Measurements from ENCODE around the gene ATXN7.

The ATXN7 gene

GRCh38 chr3:64031540-64032508 lies 168.2 kb downstream of the ATXN7 start:
- no peak for DNase-seq
- no peaks in the 10 kb centered on the region for H3K36me3 Mint-ChIP-seq
- H3K27me3 Mint-ChIP-seq: peaks cover 32% of the 10 kb centered on the region
- H3K27ac Mint-ChIP-seq: no peak overlapping the region
- no peak overlapping the region for H3K4me3 Mint-ChIP-seq
- no peaks in the 10 kb centered on the region for H3K9me3 Mint-ChIP-seq
- CTCF ChIA-PET: interaction anchor here (0.8 to 3.6 kb wide), 5 partner anchors 8 to 453 kb away, joined by 3 to 32 read pairs (median 8); no protein-coding TSS in a partner anchor
- H3K4me1 Mint-ChIP-seq: peaks cover 6% of the 10 kb centered on the region

GRCh38 chr3:64033069-64033468 lies 169.4 kb downstream of the ATXN7 start:
- H3K27ac Mint-ChIP-seq: no peak overlapping the region
- CTCF ChIA-PET: interaction anchor here (0.6 to 1.6 kb wide), 2 partner anchors 10 to 366 kb away, joined by 3 read pairs; partner anchors contain the start of gene PSMD6
- no peak overlapping the region for H3K4me3 Mint-ChIP-seq
- peaks cover 6% of the 10 kb centered on the region for H3K4me1 Mint-ChIP-seq
- no peaks in the 10 kb centered on the region for H3K36me3 Mint-ChIP-seq
- H3K27me3 Mint-ChIP-seq: peaks cover 35% of the 10 kb centered on the region
- H3K9me3 Mint-ChIP-seq: no peaks in the 10 kb centered on the region
- DNase-seq: no peak

GRCh38 chr3:64037084-64037483 lies 173.4 kb downstream of the ATXN7 start:
- H3K27me3 Mint-ChIP-seq: peaks cover 17% of the 10 kb centered on the region
- no peaks in the 10 kb centered on the region for H3K9me3 Mint-ChIP-seq
- H3K36me3 Mint-ChIP-seq: no peaks in the 10 kb centered on the region
- no peaks in the 10 kb centered on the region for H3K4me1 Mint-ChIP-seq
- DNase-seq: no peak
- CTCF ChIA-PET: no interaction called here
- no peak overlapping the region for H3K27ac Mint-ChIP-seq
- H3K4me3 Mint-ChIP-seq: no peak overlapping the region

DNA sequence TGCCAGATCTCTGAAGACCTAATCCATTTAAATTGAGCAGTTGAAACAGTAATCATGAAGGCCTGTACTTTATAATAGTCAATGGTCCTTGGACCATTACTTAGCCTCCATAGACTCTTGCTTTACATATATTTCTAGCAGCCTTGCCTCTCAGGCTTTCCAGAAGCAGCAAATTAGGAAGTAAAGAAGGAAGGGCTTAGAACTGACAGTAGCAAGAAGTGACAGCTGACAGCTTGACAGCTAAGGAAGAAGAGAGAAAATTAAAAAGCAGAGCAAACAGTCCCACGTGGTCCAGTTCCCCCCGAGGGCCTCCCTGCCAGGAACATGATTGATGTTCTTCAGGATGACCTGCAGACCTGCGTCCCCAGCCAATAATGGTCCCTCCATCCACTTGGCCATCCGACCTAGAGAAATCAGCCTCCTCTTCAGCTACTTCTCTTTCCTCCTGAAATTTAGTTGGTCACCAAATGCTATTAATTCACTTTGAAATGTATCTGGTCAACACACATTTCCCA lies 174.6 kb downstream of the ATXN7 start:
- Mint-ChIP-seq H3K27me3 (peaks cover 15% of the 10 kb centered on the region), H3K36me3 (no peaks in the 10 kb centered on the region), H3K4me3 (no peak overlapping the region), H3K27ac (no peak overlapping the region), H3K9me3 (no peaks in the 10 kb centered on the region), H3K4me1 (no peaks in the 10 kb centered on the region)
- DNase-seq: no peak
- CTCF ChIA-PET: interaction anchor here (1.1 to 1.5 kb wide), 3 partner anchors 41 to 446 kb away, joined by 3 to 5 read pairs (median 3); no protein-coding TSS in a partner anchor

DNA sequence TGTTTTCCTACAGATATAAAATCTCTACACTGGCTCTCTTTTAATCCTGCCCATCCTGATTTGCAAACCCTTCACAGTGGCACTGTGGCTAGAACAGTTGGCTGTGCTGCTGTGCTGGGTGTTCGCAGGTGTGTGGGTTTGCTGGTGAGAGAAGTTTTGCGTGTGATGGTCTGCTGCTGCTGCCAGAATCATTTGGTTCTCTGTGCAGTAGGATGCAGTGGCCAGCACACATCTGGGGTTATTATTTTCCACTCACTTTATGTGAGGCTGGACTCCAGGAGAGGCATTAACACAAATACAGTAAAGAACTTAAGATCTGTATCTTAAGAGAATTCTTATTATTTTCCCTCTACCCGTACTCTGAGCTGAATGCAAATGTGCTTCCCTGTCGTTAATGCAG lies 175.7 kb downstream of the ATXN7 start:
- H3K4me3 Mint-ChIP-seq: no peak overlapping the region
- no peaks in the 10 kb centered on the region for H3K9me3 Mint-ChIP-seq

GRCh38 chr3:64039981-64040733 lies 176.5 kb downstream of the ATXN7 start:
- H3K4me3 Mint-ChIP-seq: no peak overlapping the region
- H3K9me3 Mint-ChIP-seq: no peaks in the 10 kb centered on the region
- H3K36me3 Mint-ChIP-seq: no peaks in the 10 kb centered on the region
- H3K27me3 Mint-ChIP-seq: peaks cover 19% of the 10 kb centered on the region
- H3K27ac Mint-ChIP-seq: no peak overlapping the region
- no peak for DNase-seq
- CTCF ChIA-PET: interaction anchor here (1.1 to 1.5 kb wide), 2 partner anchors 9 to 10 kb away, joined by 3 to 7 read pairs; no protein-coding TSS in a partner anchor
- H3K4me1 Mint-ChIP-seq: no peaks in the 10 kb centered on the region

More for the DNA sequence above, 175.7 kb downstream of the ATXN7 start:
- DNase-seq: no peak
- CTCF ChIA-PET: interaction anchor here (1.1 to 1.5 kb wide), 3 partner anchors 8 to 445 kb away, joined by 3 to 5 read pairs (median 3); no protein-coding TSS in a partner anchor
- Mint-ChIP-seq H3K27me3 (peaks cover 19% of the 10 kb centered on the region), H3K36me3 (no peaks in the 10 kb centered on the region), H3K27ac (no peak overlapping the region), H3K4me1 (no peaks in the 10 kb centered on the region)

DNA sequence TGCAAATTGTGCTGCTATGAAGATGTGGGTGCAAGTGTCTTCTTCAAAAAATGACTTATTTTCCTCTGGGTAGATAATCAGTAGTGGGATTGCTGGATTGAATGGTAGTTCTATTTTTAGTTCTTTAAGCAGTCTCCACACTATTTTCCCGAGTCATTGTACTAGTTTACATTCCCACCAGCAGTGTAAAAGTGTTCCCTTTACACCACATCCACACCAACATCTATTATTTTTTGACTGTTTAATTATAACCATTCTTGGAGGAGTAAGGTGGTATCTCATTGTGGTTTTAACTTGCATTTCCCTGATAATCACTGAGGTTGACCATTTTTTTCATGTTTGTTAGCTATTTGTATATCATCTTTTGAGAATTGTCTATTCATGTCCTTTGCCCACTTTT lies 179.3 kb downstream of the ATXN7 start:
- H3K27ac Mint-ChIP-seq: no peak overlapping the region
- no peaks in the 10 kb centered on the region for H3K9me3 Mint-ChIP-seq
- DNase-seq: no peak
- H3K36me3 Mint-ChIP-seq: no peaks in the 10 kb centered on the region
- CTCF ChIA-PET: no interaction called here
- H3K27me3 Mint-ChIP-seq: peaks cover 8% of the 10 kb centered on the region
- no peak overlapping the region for H3K4me3 Mint-ChIP-seq
- H3K4me1 Mint-ChIP-seq: no peaks in the 10 kb centered on the region

GRCh38 chr3:64046592-64046991 lies 182.9 kb downstream of the ATXN7 start:
- Mint-ChIP-seq H3K27ac (no peak overlapping the region), H3K36me3 (no peaks in the 10 kb centered on the region), H3K4me3 (no peak overlapping the region), H3K27me3 (peaks cover 4% of the 10 kb centered on the region), H3K4me1 (peaks cover 2% of the 10 kb centered on the region), H3K9me3 (no peaks in the 10 kb centered on the region)
- CTCF ChIA-PET: interaction anchor here (0.6 kb wide), 1 partner anchor 17 kb away, joined by 4 read pairs; no protein-coding TSS in a partner anchor
- no peak for DNase-seq

- CTCF ChIA-PET: no interaction called here
- H3K9me3 Mint-ChIP-seq: no peaks in the 10 kb centered on the region
These were observed 183.4 kb downstream of the ATXN7 start for GRCh38 chr3:64046996-64047594.

DNA sequence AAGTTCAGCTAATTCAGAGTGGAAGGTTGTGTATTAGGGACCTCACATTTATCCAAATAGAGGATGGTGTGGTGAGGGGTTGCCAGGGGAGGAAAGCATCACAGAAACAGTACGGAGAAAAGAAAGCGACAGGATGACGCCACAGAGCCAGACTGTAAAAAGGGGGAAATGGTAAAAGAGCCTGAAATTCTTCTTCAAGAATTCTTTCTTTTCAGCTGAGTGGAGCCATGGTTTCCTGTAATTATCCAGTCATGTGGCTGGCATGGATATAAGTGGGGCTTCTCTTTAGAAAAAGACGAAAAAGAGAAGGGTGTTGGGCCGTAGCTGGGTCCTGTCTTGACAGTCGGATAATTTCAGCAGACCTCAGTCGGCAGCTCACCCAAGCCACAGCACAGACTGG lies 184.1 kb downstream of the ATXN7 start:
- Mint-ChIP-seq H3K36me3 (no peaks in the 10 kb centered on the region), H3K4me3 (no peak overlapping the region), H3K27ac (no peak overlapping the region), H3K27me3 (peaks cover 4% of the 10 kb centered on the region), H3K9me3 (no peaks in the 10 kb centered on the region), H3K4me1 (peaks cover 2% of the 10 kb centered on the region)
- no peak for DNase-seq
- CTCF ChIA-PET: no interaction called here

More at GRCh38 chr3:64046996-64047594, 183.4 kb downstream of the ATXN7 start:
- Mint-ChIP-seq H3K27ac (no peak overlapping the region), H3K4me1 (peaks cover 2% of the 10 kb centered on the region), H3K4me3 (no peak overlapping the region), H3K36me3 (no peaks in the 10 kb centered on the region), H3K27me3 (peaks cover 4% of the 10 kb centered on the region)
- DNase-seq: no peak

- H3K9me3 Mint-ChIP-seq: no peaks in the 10 kb centered on the region
- no peak overlapping the region for H3K27ac Mint-ChIP-seq
- H3K27me3 Mint-ChIP-seq: peaks cover 4% of the 10 kb centered on the region
- H3K36me3 Mint-ChIP-seq: no peaks in the 10 kb centered on the region
- no peak for DNase-seq
- H3K4me1 Mint-ChIP-seq: peaks cover 2% of the 10 kb centered on the region
- CTCF ChIA-PET: no interaction called here
- no peak overlapping the region for H3K4me3 Mint-ChIP-seq
These were observed 185.0 kb downstream of the ATXN7 start for GRCh38 chr3:64048631-64049061.

DNA sequence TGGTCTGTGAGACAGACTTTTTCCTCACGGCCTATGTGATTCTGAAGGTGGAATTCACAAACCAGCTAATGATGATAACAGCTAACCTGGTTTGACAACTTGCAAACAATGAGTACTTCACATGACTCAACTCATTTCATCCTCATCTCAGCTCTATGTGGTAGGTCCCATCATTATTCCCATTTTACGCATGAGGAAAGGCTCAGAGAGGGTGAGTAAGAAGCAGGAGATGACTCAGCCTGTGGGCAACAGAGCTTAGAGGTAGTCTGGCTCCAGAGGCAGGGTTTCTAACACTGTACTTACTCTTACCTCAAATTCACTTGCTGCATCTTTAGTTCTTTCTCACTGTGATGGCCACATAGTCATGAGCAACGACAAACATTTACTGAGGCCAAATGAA lies 185.5 kb downstream of the ATXN7 start:
- H3K9me3 Mint-ChIP-seq: no peaks in the 10 kb centered on the region
- H3K27me3 Mint-ChIP-seq: peaks cover under 1% of the 10 kb centered on the region
- no peaks in the 10 kb centered on the region for H3K36me3 Mint-ChIP-seq
- H3K27ac Mint-ChIP-seq: no peak overlapping the region
- CTCF ChIA-PET: no interaction called here
- no peak for DNase-seq
- peaks cover 2% of the 10 kb centered on the region for H3K4me1 Mint-ChIP-seq
- H3K4me3 Mint-ChIP-seq: no peak overlapping the region

DNA sequence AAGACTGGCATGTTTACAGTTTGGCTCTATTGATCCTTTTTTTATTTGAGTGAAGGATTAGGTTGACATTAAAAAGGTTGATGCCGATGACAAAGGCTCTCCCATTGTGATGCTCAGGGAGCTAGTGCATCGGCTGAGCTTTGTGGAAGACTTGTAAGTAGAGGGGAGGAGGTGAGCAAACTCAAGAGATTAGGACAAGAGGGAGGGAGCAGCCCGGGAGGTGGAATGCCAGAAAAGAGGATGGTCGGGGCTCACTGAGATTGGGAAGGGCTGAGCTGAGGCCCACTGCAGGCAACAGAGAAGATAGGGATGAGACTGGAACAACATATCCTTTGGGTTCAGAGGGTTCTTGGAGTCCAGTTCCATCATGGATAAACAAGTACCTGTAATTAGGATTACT lies 186.2 kb downstream of the ATXN7 start:
- CTCF ChIA-PET: no interaction called here
- H3K9me3 Mint-ChIP-seq: no peaks in the 10 kb centered on the region
- peaks cover 2% of the 10 kb centered on the region for H3K4me1 Mint-ChIP-seq
- H3K27ac Mint-ChIP-seq: no peak overlapping the region
- DNase-seq: no peak
- H3K27me3 Mint-ChIP-seq: no peaks in the 10 kb centered on the region
- H3K36me3 Mint-ChIP-seq: no peaks in the 10 kb centered on the region
- H3K4me3 Mint-ChIP-seq: no peak overlapping the region
